ENCODE results near the gene ATG13. TPM values are rescaled to one million over a fixed set of nuclear protein-coding genes. Genes with fewer than 3 reads are reported as not detected.

ATG13 gene
- total and polyA plus RNA-seq, 2 experiments from 2014 or later = 32.9 to 71.1 TPM

DNA sequence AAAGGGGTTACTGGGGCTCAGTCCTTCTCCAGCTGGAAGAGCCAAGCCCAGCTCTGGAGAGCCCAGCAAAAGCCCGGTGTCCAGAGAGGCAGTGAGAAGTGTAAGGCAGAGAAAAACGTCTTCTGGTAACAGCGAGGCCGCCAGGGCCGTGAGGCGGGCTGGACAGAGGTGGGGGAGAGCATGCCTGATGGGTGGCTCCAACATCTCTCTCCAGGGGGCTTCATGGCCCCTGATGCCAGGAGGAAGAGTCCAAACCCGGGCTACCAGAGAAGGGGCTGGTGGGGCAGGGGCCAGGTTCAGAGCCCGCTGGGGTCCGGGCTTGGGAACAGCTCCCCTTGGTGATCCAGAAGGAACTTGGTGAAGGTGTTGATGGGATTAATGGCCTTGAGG is 61.4 kb downstream of the ATG13 start (continued):
- no peak for TF ChIP-seq CTCF (conservative IDR thresholded peaks at IDR 0.05; ENCODE audit: low read depth in 2 of 2)
- TF ChIP-seq REST (IDR thresholded peaks at IDR 0.05; ENCODE audit: unreplicated experiment) = no peak

DNA sequence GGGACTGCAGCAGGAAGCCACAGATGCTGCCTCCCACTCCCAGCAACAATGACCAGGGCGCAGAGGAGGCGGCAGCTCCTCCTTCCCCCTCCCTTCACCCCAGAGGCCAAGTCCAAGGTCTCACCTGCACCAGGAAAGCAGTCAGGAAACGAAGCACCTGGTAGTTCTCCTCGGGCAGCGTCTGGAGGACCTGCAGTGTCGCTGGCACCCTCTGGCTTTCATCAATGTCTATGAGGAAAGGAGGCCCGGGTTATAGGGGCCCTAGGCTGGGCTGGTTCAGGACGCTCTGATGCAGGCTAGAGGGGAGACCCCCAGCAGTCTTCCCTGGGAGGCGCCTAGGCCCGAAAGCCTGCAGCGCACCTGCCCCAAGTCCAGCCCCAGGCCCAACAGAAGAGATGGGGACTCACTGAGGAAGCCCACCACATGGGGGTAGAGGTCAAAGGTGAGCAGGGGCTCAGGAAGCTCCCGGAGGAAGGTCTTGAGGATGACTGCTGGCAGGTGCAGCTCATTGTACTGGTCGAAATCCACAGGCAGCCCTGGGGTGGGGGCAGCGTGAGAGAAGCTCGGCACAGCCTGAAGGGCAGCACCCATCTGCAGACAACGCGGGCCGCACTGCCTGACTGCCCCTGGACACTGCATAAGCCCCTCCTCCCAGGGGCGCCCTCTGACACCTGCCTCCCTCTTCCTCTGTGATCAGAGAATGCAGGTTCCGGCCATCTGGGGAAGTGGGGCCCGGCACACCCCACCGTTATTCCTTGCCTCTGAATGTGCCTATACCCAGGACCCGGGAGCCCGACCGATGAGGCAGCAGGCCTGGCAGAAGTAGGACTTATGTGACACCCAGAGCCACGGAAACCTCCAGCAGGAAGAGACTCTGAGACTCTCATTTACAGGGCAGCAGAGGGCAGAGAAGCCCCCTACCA is 62.1 kb downstream of the ATG13 start:
- no peak overlapping the region for H3K27ac ChIP-seq (ENCODE audit: low read depth)
- Mint-ChIP-seq H3K4me1 (peaks cover 13% of the 10 kb centered on the region), H3K27ac (no peak overlapping the region), H3K4me3 (no peak overlapping the region), H3K36me3 (ENCODE audit: low read depth) (peaks cover 3% of the 10 kb centered on the region), H3K27me3 (ENCODE audit: insufficient read depth, low read depth, poor library complexity) (peaks cover 9% of the 10 kb centered on the region), H3K9me3 (no peaks in the 10 kb centered on the region)
- no peak overlapping the region for H3K4me2 ChIP-seq
- no peak overlapping the region for H2AFZ ChIP-seq
- no peak overlapping the region for H3K4me3 ChIP-seq
- no peaks in the 10 kb centered on the region for H3K36me3 ChIP-seq (ENCODE audit: insufficient read depth)
- H3K27me3 ChIP-seq (ENCODE audit: insufficient read depth) = no peaks in the 10 kb centered on the region
- H3F3A ChIP-seq (replicated peaks; ENCODE audit: low read depth) = peaks cover 2% of the 10 kb centered on the region; the same call in 1 of the 2 replicates
- no peaks in the 10 kb centered on the region for H3K79me2 ChIP-seq (replicated peaks; ENCODE audit: insufficient read depth)
- no peaks in the 10 kb centered on the region for H3K9me2 ChIP-seq (ENCODE audit: insufficient read depth)
- no peaks in the 10 kb centered on the region for H4K20me1 ChIP-seq (replicated peaks; ENCODE audit: insufficient read depth)
- peaks cover 12% of the 10 kb centered on the region for H3K4me1 ChIP-seq (ENCODE audit: insufficient read depth)
- DNase-seq (ENCODE audit: low spot score) = no peak
- ATAC-seq = no peak
- TF ChIP-seq ZNF462 (CRISPR knock-in tag; IDR thresholded peaks at IDR 0.05) (no peak), EZH2 (IDR thresholded peaks at IDR 0.05; ENCODE audit: low read depth, unreplicated experiment) (no peak), ZNF331 (CRISPR knock-in tag; IDR thresholded peaks at IDR 0.05; ENCODE audit: low read depth) (no peak), REST (IDR thresholded peaks at IDR 0.05; ENCODE audit: unreplicated experiment) (no peak), POLR2AphosphoS5 (IDR thresholded peaks at IDR 0.05; ENCODE audit: low read depth) (no peak), EZH2phosphoT487 (IDR thresholded peaks at IDR 0.05; ENCODE audit: unreplicated experiment) (no peak)
